K562 (cell line): ENCODE data around the gene ENG. TPM values are rescaled to one million over a fixed set of nuclear protein-coding genes. Genes with fewer than 3 reads are reported as not detected.
"Not testable (repeated sequence)": the region's sequence is repeated elsewhere in the genome, so short reads cannot be mapped to it uniquely, and the experiment has no call there.

ENCODE experiments used
- ATAC-seq: fragments of 200-7000 bp; cut with Tn5 transposase; 3 replicates; pipeline ENCODE4 v1.9.1; 2020; ENCODE audit warnings: moderate library complexity
- BruUV-seq: library from RNA; stranded (reverse); fragments of 400-500 nt; replicated peaks from 2 replicates; lab custom pipeline; 2021; lab: Mats Ljungman, UMichigan
- CTCF ChIA-PET: fragments of 300-600 bp; formaldehyde crosslinking; extraction: SDS; loops from one replicate; lab custom pipeline; 2021; ENCODE audit warnings: low intra/inter-chr PET ratio; lab: Yijun Ruan, JAX
- POLR2A ChIA-PET: fragments of 300-600, 350-650 bp; sonication (Branson Sonifier 250); formaldehyde crosslinking; extraction: SDS; loops from one replicate; lab custom pipeline; 2021; ENCODE audit warnings: antibody characterized with exemption, inconsistent platforms; lab: Yijun Ruan, JAX
- DNase-seq, 4 experiments: peaks; one replicate each; pipeline versions ENCODE4 v3.0.0 to v3.0.0-alpha.2; 2011 to 2018; ENCODE audit warnings: low spot score in 3 of 4, mixed read lengths in 3 of 4; ENCODE audit errors: extremely low read depth in 1 of 4
- FAIRE-seq: peaks from 2 replicates; lab custom pipeline; 2011; peaks lifted over from hg19 to GRCh38; lab: Jason Lieb, UNC
- H2AFZ ChIP-seq: 2 replicates; pipeline ENCODE4 v1.6.0; 2011; ENCODE audit warnings: low read depth, low read length, control low read depth, inconsistent platforms
- H3K27ac ChIP-seq: fragments of 200-600 bp; 3 replicates; pipeline ENCODE4 v1.8.0; 2011; ENCODE audit warnings: low read depth, mild to moderate bottlenecking, control low read depth, inconsistent platforms, low read length, moderate library complexity, mixed read lengths; ENCODE audit errors: extremely low read depth
- H3K27me3 ChIP-seq, 2 experiments: fragments of 300-600 bp in 1 of 2; 2 replicates in 1 of 2; 3 replicates in 1 of 2; pipeline versions ENCODE4 v1.6.0 to v1.8.0; 2011; ENCODE audit warnings: inconsistent platforms in 2 of 2, low read length in 2 of 2, mild to moderate bottlenecking in 1 of 2, mixed read lengths in 1 of 2, moderate library complexity in 1 of 2; ENCODE audit not compliant: control insufficient read depth in 2 of 2, insufficient read depth in 2 of 2
- H3K36me3 ChIP-seq: fragments of 300-600 bp; 3 replicates; pipeline ENCODE4 v1.8.0; 2011; ENCODE audit warnings: mild to moderate bottlenecking, low read length, inconsistent platforms; ENCODE audit not compliant: control insufficient read depth, insufficient read depth
- H3K4me1 ChIP-seq, 2 experiments: fragments of 200-600 bp in 1 of 2; replicated peaks in 1 of 2; 2 replicates in 1 of 2; 3 replicates in 1 of 2; pipeline versions ENCODE4 v1.5.1 to v1.8.0; 2011; ENCODE audit warnings: inconsistent platforms in 2 of 2, low read length in 2 of 2, mild to moderate bottlenecking in 1 of 2, mixed read lengths in 1 of 2, moderate library complexity in 1 of 2; ENCODE audit not compliant: control insufficient read depth in 2 of 2, insufficient read depth in 2 of 2
- H3K4me2 ChIP-seq: 2 replicates; pipeline ENCODE4 v1.6.1; 2011; ENCODE audit warnings: low read length, control low read depth, inconsistent platforms, mixed read lengths; ENCODE audit not compliant: insufficient read depth
- H3K4me3 ChIP-seq: fragments of 200-600 bp; sonication (generic), shearing (Covaris generic); 2 replicates; pipeline ENCODE4 v1.5.1; 2016; ENCODE audit warnings: control low read depth, inconsistent platforms
- H3K79me2 ChIP-seq: fragments of 200-600 bp; 3 replicates; pipeline ENCODE4 v1.8.0; 2011; ENCODE audit warnings: low read length, inconsistent platforms; ENCODE audit not compliant: control insufficient read depth, insufficient read depth
- H3K9ac ChIP-seq, 2 experiments: 2 replicates each; pipeline versions ENCODE4 v1.6.0 to v1.6.1; 2011; ENCODE audit warnings: low read depth in 2 of 2, low read length in 2 of 2, control low read depth in 1 of 2, inconsistent platforms in 1 of 2, mild to moderate bottlenecking in 1 of 2, mixed read lengths in 1 of 2; ENCODE audit not compliant: insufficient read depth in 1 of 2
- H3K9me1 ChIP-seq: one replicate; pipeline ENCODE4 v1.6.0; 2011; ENCODE audit warnings: inconsistent platforms, mild to moderate bottlenecking, low read length, moderate library complexity; ENCODE audit not compliant: control insufficient read depth, insufficient read depth
- H3K9me3 ChIP-seq: replicated peaks from 2 replicates; pipeline ENCODE4 v1.5.1; 2011; ENCODE audit warnings: low read depth, low read length, inconsistent platforms; ENCODE audit not compliant: control insufficient read depth, insufficient read depth
- H4K20me1 ChIP-seq: replicated peaks from 2 replicates; pipeline ENCODE4 v1.6.1; 2011; ENCODE audit warnings: low read length, inconsistent platforms, mixed read lengths; ENCODE audit not compliant: control insufficient read depth, insufficient read depth
- CBFA2T3 ChIP-seq: fragments of 450-650 bp; IDR thresholded peaks from 2 replicates; pipeline ENCODE4 v1.6.1; 2017
- NR2C1 ChIP-seq, 2 experiments: fragments of 450-650 bp; IDR thresholded peaks; 2 replicates each; pipeline ENCODE4 v1.6.1; 2017; ENCODE audit warnings: mild to moderate bottlenecking in 2 of 2, antibody characterized with exemption in 1 of 2, inconsistent platforms in 1 of 2, missing compliant biosample characterization in 1 of 2, missing genetic modification characterization in 1 of 2
- POLR3G ChIP-seq: IDR thresholded peaks from 2 replicates; pipeline ENCODE4 v1.6.1; 2011; ENCODE audit not compliant: insufficient read length, insufficient replicate concordance; ENCODE audit errors: extremely low read depth
- SAP30 ChIP-seq: fragments of 200-600 bp; sonication (generic); IDR thresholded peaks from 2 replicates; pipeline ENCODE4 v1.6.1; 2012; ENCODE audit warnings: borderline replicate concordance, low read depth, mild to moderate bottlenecking, moderate library complexity, low read length, control low read depth, inconsistent platforms; ENCODE audit not compliant: insufficient read depth, poor library complexity, severe bottlenecking
- SIRT6 ChIP-seq: IDR thresholded peaks from one replicate; pipeline ENCODE4 v1.6.1; 2012; ENCODE audit warnings: low read depth, mild to moderate bottlenecking, control low read depth, inconsistent platforms, low read length, moderate library complexity
- SPI1 ChIP-seq: IDR thresholded peaks from 2 replicates; pipeline ENCODE4 v1.6.1; 2011; ENCODE audit warnings: low read depth, low read length, control low read depth, borderline replicate concordance
- SREBF1 ChIP-seq: fragments of 150-350 bp; IDR thresholded peaks from 2 replicates; pipeline ENCODE4 v1.6.1; 2014; ENCODE audit warnings: antibody characterized with exemption, low read depth, low read length, borderline replicate concordance
- YY1 ChIP-seq, 3 experiments: IDR thresholded peaks; 2 replicates each; pipeline ENCODE4 v1.6.1; 2011; ENCODE audit warnings: low read length in 2 of 3, mild to moderate bottlenecking in 2 of 3, moderate library complexity in 2 of 3, borderline replicate concordance in 1 of 3, control low read depth in 1 of 3, low read depth in 1 of 3; ENCODE audit not compliant: insufficient read depth in 3 of 3, insufficient replicate concordance in 2 of 3, control insufficient read depth in 1 of 3, insufficient read length in 1 of 3; ENCODE audit errors: extremely low read depth in 1 of 3
- ZFX ChIP-seq: sonication (generic); formaldehyde crosslinking; IDR thresholded peaks from 2 replicates; pipeline ENCODE4 v1.8.0; 2022; ENCODE audit warnings: mild to moderate bottlenecking, missing genetic modification reagents, moderate library complexity
- ZKSCAN1 ChIP-seq: fragments of 150-350 bp; IDR thresholded peaks from 2 replicates; pipeline ENCODE4 v1.6.1; 2016; ENCODE audit warnings: low read depth, low read length
- ZNF695 ChIP-seq: fragments of 450-650 bp; formaldehyde crosslinking; IDR thresholded peaks from 2 replicates; pipeline ENCODE4 v1.4.0; 2020; ENCODE audit warnings: mild to moderate bottlenecking, moderate library complexity
- WGBS: fragments of 100-300 bp; shearing (Covaris generic); methylation state at CpG from one replicate; pipeline ENCODE4 v1.1.6; 2016; ENCODE audit warnings: low coverage, mixed read lengths; ENCODE audit not compliant: insufficient coverage; ENCODE audit errors: missing lambda C conversion rate; 5-methylcytosine and 5-hydroxymethylcytosine counted together
- in situ Hi-C: fragments of 300-500 bp; cut with MboI; formaldehyde crosslinking; loops from 4 replicates; pipeline ENCODE4 v1.15.0; 2018; ENCODE audit warnings: inconsistent platforms, mixed read lengths
- intact Hi-C: fragments of 100-400 bp; cut with micrococcal nuclease; formaldehyde crosslinking; loops from 2 replicates; pipeline ENCODE4 v1.14.2; 2022
- polyA plus RNA-seq, 8 experiments: library from polyadenylated mRNA; depleted of rRNA in 4 of 8; stranded (reverse) in 5 of 8; unstranded in 3 of 8; fragments of >200 nt; fragmentation: Nextera tagmentation in 2 of 8; fragmentation: Illumina TruSeq in 1 of 8; extraction: Ambion mirVana in 2 of 8; extraction: Trizol in 1 of 8; gene quantifications; 2 replicates each; pipeline versions ENCODE4 v1.2.1 to v1.2.3, GENCODE V29; 2011 to 2014; ENCODE audit warnings: inconsistent platforms in 1 of 8, missing spikeins in 1 of 8
- total RNA-seq, 7 experiments: library from RNA; depleted of rRNA in 6 of 7; stranded (reverse); fragments of >200 nt in 6 of 7; fragmentation: Illumina TruSeq in 2 of 7; extraction: Trizol in 2 of 7; gene quantifications; 2 replicates each; pipeline versions ENCODE4 v1.2.1 to v1.2.3, GENCODE V29; 2011 to 2021; ENCODE audit warnings: low replicate concordance in 1 of 7

The ENG gene
- total and polyA plus RNA-seq, 9 of the 15 experiments (the other 6 are each of a cell fraction or from before 2014, with no cell fraction given) = 0.04 to 0.40 (median 0.14) TPM; not detected in 1

- H3K36me3 ChIP-seq, H3K4me2 ChIP-seq, BruUV-seq, in situ Hi-C loops, FAIRE-seq, H3K27me3 ChIP-seq, H4K20me1 ChIP-seq, H3K4me3 ChIP-seq, ATAC-seq, H3K79me2 ChIP-seq, H3K9me1 ChIP-seq, CTCF ChIA-PET, intact Hi-C loops, DNase-seq: not testable (repeated sequence)
- Histone ChIP-seq H2AFZ (peak overlapping the region; percentile 87), H3K27ac (peak overlapping the region; percentile 19; the same call in 1 of the 3 replicates), H3K9me3 (peaks cover 17% of the 10 kb centered on the region), H3K9ac (peak overlapping the region; percentile 5 to 74; a peak in 2 of 4 replicates), H3K4me1 (peaks cover 23 to 31% of the 10 kb centered on the region in 2 experiments)
- POLR2A ChIA-PET = interaction anchor here (0.7 to 1.2 kb wide), 2 partner anchors 16 to 28 kb away, joined by 3 to 5 read pairs; no protein-coding TSS in a partner anchor
- WGBS = 92% methylated on average over 4 of the region's 4 CpGs
These were observed 8.8 kb downstream of the ENG start for GRCh38 chr9:127845619-127846018.

GRCh38 chr9:127844821-127845359, 9.6 kb downstream of the ENG start:
- H3K27ac ChIP-seq = peak overlapping the region; percentile 19; the same call in 1 of the 3 replicates
- peaks cover 12% of the 10 kb centered on the region for H3K9me3 ChIP-seq
- H2AFZ ChIP-seq = peak overlapping the region; percentile 84
- in situ Hi-C loops = no loop called here
- BruUV-seq = no TSS peak
- no peaks in the 10 kb centered on the region for H3K27me3 ChIP-seq
- H3K9me1 ChIP-seq = peaks cover 3% of the 10 kb centered on the region
- no peak overlapping the region for H3K4me3 ChIP-seq
- H3K4me2 ChIP-seq = no peak overlapping the region
- WGBS = 80% methylated on average over 15 of the region's 16 CpGs
- no peak for DNase-seq
- H4K20me1 ChIP-seq = no peaks in the 10 kb centered on the region
- ATAC-seq = peak; percentile 23; the same call in 2 of the 3 replicates
- no peak for FAIRE-seq
- TF ChIP-seq SIRT6 (no peak), ZNF695 (CRISPR knock-in tag) (no peak), ZFX (CRISPR knock-in tag) (no peak), ZKSCAN1 (no peak), YY1 (IDR thresholded peaks at IDR 0.05; ENCODE audit: borderline replicate concordance in 1 of 3, control insufficient read depth in 1 of 3, extremely low read depth in 1 of 3, insufficient read depth in 3 of 3, insufficient read length in 1 of 3, insufficient replicate concordance in 2 of 3, low read depth in 1 of 3, low read length in 2 of 3) (peak in 1 of 3 experiments; percentile 8), POLR3G (no peak), CBFA2T3 (no peak), SAP30 (no peak), SREBF1 (no peak), SPI1 (peak; percentile 80), NR2C1 (IDR thresholded peaks at IDR 0.05) (no peak), NR2C1 (tag; IDR thresholded peaks at IDR 0.05) (0 out of 2 replicates have a peak, but pooled peaks have one; percentile 19)
- TF ChIP-seq, all 486 proteins: peak for 3
- no peaks in the 10 kb centered on the region for H3K36me3 ChIP-seq
- peak overlapping the region; percentile 5 to 74; a peak in 2 of 4 replicates for H3K9ac ChIP-seq
- CTCF ChIA-PET = no interaction called here
- H3K4me1 ChIP-seq = peaks cover 23 to 31% of the 10 kb centered on the region in 2 experiments
- intact Hi-C loops = no loop called here
- POLR2A ChIA-PET = interaction anchor here (0.9 to 1.2 kb wide), 2 partner anchors 16 to 17 kb away, joined by 3 to 5 read pairs; no protein-coding TSS in a partner anchor
- no peaks in the 10 kb centered on the region for H3K79me2 ChIP-seq
